Pons (tissue), 1 donor: ENCODE data around the gene GREB1.

Experiments
- DNase-seq: peaks from one replicate; pipeline ENCODE4 v3.0.0-alpha.2; 2016; ENCODE audit warnings: low spot score

GREB1 gene

DNA sequence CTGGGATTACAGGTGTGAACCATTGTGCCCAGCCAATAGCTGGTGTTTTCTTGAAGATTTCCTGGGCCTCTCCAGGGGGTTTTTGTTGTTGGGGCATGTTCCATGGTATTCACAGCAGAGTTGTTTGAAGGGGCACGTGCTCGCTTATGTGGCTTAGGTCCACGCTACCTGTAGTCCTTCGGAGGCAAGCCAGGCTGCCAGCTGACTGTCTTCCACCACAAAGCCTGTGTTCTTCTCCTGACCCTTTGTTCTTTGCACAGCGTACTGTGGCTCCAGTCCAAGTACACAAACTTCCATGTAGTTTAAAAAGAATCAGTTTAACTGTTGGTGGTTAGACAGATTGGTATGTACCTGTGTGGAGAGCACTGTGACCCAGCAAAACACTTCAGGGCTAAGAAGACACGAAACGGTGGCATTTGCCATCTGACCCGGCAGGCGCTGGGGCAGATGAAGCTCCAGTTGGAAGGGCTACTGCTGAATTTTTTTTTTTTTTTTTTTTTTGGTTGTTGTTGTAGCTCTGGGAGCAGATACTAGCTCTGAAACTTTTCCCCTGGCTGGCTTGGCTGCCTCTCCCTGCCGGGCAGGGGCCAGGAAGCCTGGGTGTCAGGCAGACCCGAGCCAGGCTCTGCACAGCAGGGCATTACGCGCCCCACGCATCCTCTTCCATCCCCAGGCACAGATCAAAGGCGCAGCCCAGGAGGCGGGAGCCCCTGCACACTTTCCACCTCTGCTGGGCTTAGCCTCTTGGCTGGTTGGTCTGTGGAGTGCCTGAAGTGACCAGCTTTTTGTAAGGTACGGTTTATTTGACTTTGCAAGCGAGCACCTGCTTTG lies 5.7 kb downstream of the GREB1 start:
- DNase-seq, result no peak

DNA sequence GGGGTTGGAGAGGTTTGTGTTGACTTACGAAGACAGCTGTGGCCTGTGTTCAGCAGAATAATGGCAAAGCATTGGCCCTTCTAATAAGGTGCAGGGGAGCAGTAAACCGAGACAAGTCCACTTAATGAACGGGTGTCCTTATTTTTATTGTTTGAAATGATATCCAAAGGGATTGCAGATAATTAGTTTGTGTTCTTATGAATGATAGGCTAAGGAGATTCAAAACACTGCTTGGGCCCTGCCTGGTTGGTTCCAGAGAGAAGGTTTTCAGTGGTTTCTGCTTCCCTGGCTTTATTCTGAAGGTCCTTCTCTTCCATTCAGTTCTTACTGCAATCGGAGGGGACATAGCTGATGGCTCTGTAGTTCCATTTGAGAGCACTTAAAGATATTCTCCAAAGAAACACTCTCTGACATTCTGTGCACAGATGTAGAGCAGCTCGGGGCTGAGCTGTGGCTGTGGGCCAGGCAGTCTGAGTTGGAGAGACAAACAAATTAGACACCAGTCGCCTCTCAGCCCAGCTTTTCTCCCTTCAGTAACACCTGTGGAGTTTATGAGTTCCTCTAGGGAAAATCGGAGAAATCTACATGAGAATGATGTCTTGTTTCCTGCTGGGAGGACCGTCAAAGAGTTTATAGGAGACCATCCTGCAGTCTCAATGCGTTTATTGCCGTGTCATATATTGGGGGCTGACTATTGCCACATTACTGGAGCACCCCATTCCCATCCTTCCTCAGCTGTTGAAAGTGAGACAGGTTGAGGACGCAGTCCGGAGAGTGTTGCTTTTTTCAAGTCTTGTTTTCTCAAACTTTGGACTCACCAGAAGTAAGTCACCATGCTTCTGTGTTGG lies 6.5 kb downstream of the GREB1 start:
- DNase-seq, result peak; percentile 60

DNA sequence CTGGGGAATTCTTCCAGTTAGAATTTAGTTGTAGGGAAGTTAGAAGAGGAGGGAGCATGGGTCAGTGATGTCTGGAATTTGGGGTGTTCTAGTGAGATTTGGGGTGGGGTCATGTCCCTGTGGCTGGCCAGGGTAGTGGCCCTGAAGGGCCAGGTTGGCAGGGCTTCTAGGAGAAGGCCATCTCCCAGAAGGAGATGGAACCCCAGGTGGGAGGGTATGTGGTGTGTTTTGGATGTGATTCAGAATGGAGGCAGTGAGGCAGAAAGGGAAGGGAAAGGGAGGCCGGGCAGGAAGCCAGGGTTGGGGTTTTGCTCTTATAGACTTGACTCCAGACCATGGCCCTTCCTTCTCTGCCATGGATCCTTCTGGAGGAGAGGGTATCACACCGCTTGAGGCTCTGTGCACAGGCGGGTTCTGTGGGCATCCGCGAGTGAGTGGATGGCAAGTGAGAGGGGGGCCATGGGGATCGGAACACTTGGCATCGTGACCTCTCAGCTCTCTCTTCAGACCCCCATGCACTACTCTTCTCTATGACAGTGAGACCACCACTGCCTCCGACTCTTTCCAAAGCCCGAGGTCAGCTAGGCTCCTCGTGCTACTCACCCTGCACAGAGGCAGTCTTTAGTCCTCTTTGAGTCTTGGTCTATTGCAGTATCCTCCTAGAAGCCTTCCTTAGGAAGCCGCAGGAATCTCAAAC lies 7.3 kb downstream of the GREB1 start:
- DNase-seq, result no peak

DNA sequence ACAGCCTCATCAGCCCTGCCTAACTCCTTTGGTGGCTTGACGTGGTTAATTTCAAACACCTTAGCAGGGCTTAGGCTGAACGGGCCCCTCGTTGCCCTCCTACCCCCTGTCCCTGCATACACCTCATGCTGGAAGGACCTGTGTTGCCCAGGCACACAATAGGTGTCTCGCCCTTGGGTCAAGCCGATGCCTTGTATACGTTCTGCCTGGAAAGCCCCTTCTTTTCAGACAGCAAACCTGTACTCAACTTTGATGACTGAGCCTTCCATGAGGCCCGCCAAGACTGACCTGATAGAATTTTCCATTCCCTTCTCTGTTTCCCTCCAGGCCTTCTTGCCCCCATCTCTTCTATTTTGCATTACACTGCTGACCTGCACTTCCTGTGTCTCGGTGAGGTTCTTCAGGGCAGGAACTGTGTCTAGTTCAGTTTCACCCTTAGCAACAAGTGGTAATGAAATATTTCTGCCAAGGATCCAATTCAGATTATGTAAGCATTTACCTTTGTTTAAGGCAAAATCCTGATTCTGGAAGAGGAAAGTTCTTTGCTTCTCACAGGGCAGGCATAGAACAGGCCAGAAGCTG lies 7.9 kb downstream of the GREB1 start:
- DNase-seq, result no peak

DNA sequence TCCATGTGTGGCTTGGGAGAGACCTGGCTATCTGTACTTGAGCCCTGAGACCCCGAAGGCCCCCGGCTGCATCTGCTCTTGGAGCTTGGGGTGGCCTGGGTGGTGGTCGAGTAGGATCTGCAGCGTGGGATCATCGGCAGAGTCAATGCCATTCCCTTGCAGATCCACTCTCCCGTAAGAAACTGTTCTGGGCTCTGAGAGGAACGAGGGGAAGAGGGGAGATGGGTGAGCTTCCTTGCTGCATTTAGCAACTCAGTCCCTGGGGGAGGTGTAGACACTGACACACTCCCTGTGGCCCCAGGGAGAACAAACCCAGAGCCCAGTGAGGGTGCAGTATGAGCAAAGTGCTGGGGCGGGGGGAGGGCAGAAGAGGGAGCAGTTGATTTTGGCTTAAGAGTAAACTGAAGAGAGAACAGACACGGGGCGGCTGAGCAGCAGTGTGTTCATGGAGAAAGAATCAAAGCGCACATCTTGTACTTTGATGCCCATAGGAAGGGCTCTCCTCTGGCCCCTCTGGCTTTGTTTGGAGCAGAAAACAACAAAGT lies 8.5 kb downstream of the GREB1 start:
- no peak for DNase-seq

DNA sequence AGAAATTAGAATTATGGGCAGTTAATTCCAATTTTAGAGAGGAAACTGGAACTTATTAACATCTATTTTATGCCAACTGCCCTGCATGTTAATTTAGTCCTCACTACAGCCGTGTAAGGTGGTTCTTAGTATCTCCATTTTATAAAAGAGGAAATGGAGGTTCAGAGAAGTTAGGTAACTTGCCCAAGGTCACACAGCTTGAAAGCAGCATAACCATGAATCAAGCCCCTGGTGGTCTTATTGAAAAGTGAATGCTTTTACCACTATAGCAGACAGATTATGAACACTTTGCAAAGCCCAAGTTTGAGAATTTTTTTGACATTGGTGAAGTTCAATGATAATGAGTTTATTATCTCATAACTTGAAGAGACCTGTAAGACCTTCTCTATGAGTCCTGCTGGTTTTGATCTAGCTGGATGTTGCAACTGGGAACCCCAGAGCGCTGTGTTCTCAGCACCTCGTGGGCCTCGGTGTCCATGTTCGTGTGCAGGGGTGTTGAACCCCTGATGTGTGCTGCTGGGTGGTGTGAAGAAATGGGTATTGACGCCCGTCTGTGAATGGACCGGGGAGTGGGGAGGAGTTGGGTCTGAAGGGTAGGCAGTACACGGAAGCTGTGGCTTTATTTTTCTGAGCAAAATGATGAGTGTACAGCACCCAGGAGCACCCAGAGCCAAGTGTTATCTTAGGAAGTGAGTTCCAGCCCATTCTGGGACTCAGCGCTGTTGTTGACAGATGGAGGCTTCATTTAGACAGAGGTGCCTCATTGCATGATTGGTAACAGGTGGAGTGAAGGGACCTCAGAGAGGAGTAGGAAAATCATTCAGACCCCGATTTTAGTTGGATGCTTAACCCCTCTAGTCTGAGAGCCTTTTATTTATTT lies 9.7 kb downstream of the GREB1 start:
- no peak for DNase-seq

DNA sequence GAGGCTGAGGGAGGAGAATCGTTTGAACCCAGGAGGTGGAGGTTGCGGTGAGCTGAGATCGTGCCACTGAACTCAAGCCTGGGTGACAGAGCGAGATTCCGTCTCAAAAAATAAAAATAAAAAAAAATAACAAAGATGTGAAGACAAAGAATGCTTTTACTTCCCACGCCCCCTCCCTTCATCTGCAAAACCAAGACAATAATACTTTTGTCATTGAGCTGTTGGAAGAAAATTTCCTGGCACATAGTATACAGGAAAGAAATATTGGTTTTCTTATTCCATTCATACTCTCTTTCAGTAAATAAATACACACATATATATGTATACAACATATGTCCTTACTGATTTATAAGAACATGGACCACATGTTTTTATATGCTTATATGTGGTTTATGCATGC lies 12.2 kb downstream of the GREB1 start:
- peak; percentile 76 for DNase-seq

DNA sequence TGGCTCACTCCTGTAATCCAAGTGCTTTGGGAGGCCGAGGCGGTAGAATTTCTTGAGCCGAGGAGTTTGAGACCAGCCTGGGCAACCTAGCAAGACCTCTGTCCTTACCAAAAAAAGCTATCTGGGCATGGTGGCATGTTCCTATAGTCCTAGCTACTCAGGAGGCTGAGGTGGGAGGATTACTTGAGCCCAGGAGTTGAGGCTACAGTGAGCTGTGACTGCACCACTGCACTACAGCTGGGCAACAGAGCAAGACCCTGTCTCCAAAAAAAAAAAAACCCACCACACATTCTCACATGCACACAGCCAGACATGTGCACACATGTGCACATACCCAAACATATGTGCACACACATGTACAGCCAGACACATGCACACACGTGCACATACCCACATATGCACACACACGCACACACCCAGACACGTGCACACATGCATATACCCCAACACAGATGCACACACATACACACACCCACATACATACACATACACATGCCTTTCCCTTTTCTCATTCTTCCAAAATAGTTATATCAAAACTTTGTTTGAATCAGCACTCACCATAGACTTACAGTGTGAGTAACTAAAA lies 14.2 kb downstream of the GREB1 start:
- DNase-seq, result no peak

DNA sequence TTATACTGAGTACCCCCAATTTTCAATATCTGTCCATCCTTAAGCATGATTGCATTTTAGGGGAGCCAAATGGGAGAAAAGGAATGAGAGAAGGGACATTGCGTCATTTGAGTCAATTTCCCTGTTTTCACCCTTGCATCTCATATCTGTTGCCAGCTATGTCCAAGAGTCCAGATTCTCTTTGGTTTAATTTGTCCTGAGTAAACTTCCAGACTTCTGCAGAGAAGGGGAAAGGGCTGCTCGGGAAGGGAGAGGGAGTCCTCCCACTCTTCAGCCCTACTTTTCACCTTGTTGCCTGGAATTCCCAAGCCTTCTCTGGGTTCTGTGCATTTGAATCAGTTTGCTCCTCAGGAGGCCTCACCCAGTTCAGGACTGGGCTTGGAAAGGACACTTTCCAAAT lies 16.5 kb downstream of the GREB1 start:
- no peak for DNase-seq

DNA sequence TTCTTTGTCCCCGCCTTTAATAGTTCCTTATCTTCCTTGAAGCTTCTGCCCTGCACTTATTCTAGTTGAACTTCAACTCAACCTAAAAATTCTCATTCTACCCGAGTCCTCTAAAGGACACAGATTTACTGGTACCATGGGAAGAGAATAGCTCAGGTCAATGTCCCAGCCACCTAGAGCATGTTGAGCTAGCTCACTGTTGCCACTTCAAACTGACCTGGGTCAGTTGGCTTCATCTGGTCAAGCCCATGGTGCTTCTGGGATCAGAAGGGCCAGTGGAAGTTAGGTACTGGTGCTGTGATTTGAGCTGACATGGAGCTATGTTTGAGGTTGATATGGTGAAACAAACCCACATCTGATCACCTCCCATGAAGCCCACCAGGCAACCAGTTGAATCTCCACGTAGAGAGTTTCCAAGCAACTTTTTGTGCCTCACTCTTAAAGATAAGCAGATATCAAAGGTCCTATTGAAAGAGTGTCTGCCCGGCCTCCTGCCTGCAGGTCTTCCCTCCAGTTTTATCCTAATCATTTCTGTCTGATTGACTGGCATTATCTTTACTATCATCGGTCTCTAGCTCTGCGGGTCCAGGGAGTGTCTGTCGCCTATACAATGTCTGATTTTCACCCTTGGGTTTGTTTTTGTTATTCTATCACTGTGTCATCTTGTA lies 17.2 kb downstream of the GREB1 start:
- no peak for DNase-seq

DNA sequence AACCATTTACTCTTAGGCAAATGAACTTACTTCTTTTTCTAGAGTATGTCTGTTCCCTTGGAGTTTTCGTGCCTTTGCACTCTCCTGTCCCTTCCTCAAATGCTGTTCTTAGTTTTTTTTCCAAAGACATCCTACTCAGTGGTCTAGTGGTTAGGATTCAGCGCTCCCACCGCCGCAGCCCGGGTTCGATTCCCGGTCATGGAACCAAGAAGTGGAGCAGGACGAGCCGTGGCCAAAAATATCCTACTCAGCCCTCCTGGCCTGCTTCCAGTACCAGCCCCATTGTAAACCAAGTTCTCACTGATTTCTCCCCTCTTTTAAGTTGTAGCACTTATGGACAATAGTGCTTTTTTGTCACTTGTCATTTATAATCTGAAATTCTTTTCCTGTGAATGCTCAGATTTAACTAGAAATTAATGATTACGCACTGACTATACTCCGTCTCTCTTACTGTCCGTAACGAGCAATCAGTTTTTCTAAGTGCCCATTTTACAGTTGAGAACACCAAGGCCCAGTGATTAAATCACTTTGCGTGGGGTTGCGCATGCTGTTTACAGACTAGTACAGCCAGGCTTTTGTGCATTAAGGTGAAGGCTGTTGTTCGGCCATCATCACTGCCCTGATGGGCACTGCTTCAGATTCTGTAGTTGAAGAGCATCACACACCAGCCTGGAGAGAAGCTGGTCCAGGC lies 17.9 kb downstream of the GREB1 start:
- DNase-seq, result no peak

DNA sequence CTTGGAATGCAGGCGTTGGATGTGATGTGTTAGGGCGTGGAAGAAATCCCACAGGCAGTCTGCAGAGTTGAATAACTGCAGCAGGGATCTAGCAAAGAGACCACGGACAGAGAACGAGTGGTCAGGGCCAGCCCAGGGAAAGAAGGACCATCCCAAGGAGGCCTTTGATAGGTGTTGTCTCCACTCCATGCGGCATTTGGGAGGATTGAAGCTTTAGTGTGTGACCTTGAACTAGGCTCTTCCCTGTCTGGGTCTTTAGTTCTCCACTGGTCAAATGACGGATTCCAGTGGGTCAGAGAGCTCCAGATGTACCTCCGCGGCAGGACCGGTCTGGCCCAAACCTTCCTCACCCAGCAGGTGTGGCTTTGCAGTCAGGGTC lies 18.4 kb downstream of the GREB1 start:
- DNase-seq, result no peak

DNA sequence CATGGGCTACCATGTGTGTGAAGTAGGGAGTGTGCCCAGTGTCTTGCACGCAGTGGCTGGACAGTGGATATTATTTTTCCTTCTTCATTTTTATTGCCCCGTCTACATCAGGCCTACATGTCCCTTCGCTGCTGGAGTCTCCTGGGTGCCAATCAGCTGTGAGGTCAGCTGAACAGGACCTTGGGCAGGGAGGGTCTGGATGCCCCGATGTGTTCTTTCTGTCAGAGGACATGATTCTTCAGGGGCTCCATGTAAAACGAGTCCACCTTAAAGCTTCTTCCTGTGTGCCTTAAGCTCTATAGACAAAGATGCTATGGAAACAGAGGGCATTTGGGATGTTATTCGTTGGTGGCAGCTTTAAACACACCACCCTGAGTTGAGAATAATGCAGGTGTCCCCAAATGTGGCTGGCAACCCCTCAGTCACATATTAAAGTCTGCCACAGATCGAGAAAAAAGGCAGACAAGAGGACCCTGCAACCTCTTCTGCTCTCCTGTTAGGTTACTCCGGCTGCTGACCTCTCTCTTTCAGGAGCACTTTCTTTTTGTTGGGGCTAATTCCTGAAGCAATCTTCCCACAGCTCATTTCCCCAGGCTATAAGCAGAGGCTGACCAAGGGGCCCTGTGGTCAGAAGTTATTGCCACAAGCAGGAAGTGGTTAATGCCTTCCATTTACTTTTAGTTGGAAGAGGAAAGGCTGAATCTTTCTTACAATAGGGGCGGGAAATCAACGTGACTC lies 20.0 kb downstream of the GREB1 start:
- DNase-seq, result no peak

DNA sequence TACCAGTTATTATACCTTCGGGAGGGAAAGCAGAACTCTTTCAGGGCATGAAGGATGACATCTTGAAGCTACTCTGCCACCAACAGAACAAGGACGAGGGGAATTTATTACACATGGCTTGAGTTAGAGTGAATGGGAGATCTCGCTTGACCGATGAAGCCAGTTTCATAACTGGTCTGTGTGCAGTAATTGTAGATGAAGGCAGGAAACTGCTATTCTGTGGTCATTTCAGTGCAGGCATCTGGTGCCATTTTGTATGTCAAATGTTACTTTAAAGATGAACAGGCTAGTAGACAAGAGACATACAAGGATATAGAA lies 20.5 kb downstream of the GREB1 start:
- DNase-seq, result no peak

DNA sequence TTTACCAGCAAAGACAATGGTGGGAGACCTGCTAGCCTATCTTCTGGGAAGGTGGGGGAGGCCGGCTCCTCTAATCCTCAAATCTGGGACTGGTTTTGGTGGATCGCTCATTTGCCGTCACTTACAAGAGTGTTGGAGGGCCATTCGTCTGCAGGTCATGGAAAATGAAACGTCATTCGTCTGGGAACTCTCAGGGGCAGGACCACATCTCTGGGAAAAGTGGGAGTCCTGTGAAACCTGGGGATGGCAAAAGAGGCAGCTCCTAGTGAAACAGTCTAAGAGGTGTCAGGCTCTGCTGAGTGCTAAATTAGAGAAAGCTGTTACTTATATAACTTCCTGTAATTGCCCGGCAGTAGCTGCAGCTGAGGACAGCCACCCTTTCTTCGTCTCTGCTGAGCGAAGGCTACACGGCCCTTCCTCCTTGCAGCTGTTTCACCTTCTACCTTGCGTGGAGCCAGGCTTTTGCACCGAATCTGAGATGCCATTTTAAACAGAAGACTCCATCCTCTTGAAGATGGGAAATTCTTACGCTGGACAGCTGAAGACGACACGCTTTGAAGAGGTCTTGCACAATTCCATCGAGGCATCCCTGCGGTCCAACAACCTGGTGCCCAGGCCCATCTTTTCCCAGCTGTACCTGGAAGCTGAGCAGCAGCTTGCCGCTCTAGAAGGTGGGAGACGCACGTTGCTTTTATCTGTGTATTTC lies 22.4 kb downstream of the GREB1 start:
- no peak for DNase-seq

DNA sequence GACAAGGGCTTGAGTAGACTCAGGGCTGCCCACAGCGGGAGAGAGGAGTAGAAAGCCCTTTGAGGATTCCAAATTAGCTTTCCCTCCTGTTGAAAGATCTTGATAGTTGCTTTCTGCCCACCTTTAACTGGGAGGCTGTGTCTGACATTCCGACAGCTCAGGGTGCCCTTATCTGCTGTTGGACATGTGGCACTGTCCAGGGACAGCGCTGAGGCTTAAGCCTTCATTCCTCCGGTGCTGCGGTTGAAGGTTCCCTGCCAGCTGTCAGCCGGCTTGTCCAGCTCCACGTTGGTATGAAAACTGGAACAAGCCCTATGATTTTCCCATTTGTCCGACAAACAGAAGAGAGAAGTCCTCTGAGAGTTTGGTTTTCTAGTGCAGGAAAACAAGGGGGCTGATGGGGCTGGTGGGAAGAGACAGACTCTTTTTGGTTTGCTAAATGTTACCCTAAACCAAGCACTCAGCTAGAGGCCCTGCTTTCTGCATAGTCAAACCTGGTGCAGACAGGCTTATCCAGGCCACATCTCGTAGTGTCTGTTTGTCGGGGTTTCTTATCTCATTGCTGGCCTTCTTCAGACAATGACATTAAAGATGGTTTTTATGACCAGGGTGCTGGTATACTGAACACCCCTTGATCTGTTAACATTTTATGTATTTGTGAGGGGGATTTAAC lies 24.5 kb downstream of the GREB1 start:
- no peak for DNase-seq

DNA sequence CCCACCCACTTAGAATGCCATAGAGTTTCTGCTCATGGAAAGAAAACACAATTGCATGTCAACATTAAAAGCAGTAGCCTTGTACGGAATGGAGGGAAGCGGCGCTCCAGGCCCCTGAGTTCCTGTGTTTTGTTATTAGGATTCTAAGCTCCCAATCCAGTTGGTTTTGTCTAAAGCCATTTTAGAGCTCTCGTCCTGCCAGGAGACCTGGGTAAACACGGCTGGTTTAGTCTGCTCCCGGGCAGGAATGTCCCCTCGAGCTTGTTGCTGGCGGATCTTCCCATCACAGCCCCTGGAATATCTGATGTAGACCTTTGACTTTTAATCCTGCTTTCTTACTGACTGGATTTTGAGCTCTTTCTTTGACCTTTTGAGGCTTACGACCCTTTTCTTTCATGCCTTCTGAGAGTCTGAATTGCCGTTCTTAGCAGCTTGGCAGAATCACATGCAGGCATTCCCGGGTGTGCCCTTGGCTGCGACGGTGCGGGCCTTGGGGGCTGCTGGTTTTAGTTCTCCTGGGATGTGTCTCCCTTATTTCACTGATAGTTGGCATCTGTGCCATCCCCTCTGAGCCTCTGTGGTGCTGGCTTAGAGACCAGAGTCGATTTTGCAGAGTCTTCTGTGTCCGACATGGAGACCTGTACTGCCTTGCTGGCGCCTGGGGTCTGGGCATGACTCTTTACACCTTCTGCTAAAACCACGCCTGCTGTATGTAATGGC lies 25.4 kb downstream of the GREB1 start:
- DNase-seq, result no peak
